HS-5 (cell line): Measurements from ENCODE around the gene CDH13.

ENCODE experiments used
- DNase-seq: peaks from one replicate; pipeline ENCODE4 v3.0.0-alpha.2; 2012; ENCODE audit warnings: low read depth

CDH13 gene

DNA sequence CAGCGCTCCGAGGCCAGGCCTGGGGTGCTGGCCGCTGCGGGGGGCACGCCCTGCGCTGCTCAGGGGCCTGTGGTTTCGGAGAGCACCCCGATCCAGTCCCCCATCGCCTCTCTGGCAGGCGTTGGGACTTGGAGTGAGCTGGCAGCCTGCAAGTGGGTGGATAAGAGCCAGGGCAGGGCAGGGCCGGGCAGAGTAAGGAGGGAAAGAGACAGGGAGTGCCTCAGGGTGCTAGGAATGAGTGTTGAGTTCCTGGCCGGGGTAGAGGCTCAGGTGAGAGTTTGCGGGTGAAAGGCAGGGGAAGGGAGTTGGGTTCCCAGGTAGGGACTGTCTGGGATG is 1.3 kb downstream of the CDH13 start:
- DNase-seq: no peak

DNA sequence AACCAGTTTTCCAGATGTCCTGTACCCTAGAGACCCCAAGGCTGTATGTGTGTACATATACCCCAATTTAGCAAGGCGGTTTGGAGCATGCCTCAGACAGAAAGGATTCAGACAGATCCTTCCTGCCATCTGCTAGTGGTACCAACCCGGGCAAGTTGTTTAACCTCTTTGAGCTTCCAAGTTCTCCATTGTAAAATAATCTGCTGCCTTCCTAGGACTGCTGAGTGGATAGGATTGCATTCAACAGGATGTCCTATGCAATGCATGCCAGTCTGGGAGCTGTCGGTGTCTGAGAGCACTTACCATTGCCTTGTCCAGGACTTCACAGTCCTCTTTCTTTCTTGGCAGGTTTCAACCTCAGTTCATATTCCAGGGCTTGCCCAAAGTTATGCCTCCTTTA is 1.9 kb downstream of the CDH13 start:
- DNase-seq: no peak

DNA sequence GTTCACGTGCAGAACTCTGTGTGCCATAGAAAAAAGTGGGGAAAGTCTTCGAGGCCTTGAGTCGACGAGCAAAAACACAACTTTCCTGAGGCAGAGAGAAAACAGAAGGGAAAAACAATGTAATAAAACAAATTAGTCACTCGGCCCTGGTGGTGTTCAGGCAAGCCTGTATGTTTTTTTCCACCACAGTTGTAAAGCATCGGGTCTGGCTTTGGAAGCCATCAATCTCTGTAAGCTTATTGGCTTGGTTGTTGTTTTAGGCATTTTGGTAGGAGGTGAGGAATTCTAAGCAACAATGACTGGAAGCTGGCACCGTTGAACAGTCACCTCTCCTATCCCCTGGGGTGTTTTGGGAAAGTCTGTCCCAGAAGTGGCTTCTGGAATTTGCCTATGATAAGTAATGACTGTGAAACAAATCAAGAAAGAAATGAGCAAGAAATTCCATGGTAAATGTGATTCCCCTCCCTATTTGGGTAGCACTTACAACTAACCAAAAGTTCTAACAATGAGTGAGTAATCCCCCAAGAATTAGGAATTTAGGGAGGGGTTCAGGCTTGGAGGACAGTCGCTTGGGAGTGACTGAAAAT is 2.8 kb downstream of the CDH13 start:
- DNase-seq: peak; percentile 70

DNA sequence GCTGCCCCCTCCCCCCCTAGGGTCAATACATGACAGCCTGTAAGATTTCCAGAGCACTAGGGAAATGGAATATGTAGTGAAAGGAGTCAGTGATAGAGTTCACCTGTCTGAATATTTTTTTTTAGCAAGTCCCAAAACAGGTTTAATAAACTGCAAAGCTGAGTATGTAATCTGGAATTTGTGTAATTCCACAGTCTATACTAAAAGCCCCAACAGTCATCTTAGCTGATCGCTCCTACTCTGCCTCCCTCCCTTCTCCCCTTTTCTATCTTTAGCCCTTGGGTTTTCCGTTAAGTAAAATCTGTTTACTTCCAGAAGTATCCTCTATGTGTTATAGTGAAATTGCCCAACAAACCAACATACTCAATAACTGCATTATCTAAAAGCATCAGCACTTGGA is 3.5 kb downstream of the CDH13 start:
- DNase-seq: no peak

DNA sequence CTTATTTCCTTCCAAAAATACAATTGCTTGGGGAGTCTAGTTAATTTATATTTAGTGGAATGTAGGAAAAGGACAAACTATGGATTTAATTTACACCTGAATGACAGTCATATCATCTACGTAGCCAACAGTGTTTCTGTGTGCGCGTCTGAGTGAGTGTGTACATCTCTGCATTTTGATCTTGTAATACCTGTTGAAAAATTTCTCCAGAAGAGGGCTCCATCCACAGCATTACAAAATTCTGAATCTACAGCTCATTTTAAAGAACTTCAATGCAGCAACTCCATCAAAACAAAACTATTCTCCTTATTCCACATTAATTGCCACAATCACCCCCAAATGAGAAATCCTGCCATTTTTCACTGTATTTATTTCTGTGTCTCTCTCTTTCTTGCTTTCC is 3.9 kb downstream of the CDH13 start:
- no peak for DNase-seq

DNA sequence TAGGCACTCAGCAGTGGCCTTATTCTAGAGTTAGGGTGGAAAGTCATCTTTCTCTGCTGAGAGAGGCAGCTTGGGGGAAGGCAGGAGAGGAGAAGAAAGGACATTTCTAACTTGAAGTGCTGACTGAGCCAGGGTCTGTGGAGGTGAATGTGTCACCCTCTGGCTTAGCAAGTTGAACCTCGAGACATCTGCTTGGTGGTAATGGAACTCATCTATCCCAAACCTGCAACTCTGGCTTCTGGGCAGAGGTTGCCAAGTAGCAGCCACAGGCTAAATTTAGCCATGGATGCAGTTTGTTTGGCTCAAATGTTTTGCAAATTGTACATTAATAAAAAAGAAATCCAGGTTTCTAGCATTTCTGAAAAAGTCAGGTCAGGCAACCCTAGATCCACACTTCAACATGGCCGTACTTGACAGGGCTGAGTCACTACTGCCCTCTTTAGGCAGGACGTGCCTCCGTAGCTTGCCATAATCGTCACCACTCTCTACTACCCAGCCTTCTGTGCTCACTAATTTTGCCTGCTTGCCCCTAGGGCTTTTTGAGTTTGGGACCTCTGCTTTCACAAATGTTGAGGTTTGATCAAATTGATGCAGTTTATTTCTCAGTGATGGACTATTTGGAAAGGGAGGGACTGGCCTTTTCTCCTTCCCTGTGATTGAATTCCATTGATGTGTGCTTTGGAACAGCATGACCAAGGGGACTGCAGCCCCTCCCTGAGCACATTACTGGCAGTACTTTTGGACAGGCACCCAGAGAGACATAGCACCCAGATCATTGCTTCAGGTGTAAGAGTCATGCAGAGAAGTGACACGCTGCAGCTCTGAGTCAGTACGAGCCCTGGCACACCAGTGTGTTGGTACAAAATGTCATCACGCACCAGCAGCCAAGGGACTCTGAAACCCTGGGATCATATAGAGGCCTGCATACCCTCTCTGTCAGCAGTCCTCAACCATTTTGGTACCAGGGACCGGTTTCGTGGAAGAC is 5.2 kb downstream of the CDH13 start:
- DNase-seq: no peak

DNA sequence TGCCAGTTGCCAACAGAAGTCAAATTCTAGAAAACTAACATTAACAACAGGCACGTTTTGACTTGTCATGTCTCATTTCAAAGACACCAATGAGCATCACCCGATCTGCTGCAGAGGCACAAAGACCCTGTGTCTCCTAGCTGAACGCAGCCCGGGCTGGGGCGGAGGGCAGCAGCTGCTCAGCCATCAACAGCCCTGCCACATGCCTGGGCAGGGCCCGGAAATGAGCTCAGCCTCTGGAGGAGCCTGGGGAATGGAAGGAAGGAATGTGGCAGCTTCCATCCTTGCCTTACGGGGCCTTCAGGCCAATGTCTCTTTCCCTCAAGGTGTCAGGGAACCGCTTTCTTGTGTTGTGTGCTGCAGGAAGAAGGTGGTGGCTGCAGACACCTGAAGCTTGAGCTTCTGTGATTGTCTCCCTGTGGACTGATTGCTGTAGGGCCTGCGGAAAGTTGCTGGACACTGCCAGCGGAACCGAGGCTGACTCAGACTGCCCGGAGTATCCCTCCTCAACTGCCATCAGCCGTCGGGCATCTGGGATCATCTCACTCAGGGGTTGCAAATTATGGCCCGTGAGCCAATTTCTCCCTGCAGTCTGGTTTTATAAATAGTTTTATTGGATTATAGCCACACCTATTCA is 7.3 kb downstream of the CDH13 start:
- DNase-seq: no peak

DNA sequence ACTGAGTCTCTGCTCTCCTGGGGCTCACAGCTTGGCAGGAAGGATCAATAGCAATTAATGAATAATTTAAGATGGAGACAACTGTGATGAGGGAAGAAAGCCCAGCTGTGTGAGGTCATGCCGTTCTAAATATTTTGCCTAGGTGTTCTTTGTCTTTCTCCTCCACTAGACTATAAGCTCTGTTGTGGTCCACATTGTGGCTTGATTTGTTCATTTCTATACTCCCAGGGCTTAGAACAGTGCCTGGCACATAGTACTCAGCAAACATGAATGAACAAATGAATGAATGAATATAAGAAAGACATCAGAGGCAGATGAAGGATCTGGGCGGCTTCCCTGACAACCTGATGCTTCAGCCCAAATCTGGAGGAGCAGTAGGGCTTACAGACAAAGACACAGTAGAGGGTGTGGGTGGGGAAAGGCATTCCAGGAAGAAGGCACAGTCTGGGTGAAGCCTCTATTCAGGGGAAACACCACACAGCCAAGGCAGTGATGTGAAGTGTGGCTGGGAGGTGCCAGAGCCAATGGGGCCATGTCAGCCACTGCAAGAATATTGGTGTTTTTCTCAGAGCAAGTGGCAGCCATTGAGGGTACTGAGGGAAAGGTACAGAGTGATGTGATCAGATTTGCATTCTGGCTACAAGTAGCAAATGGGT is 8.3 kb downstream of the CDH13 start:
- DNase-seq: no peak

DNA sequence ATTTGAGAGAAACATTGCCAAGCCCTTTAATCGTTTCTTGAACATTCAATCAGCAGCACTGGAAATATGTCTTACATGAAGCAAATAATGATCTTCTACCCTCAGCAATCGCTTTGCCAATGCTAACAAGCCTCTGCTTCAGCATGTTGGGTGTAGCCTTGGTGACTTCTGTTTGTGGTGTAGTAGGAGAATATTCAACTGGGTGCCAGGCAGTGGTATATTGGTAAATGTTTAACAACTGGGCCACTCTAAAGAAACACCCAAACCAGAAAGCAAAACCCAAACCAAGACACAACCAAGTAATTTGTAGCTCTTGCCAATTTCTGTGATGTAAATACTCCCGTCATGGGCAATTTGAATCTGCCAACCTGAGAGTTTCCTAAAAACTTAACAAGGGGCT is 9.7 kb downstream of the CDH13 start:
- no peak for DNase-seq

DNA sequence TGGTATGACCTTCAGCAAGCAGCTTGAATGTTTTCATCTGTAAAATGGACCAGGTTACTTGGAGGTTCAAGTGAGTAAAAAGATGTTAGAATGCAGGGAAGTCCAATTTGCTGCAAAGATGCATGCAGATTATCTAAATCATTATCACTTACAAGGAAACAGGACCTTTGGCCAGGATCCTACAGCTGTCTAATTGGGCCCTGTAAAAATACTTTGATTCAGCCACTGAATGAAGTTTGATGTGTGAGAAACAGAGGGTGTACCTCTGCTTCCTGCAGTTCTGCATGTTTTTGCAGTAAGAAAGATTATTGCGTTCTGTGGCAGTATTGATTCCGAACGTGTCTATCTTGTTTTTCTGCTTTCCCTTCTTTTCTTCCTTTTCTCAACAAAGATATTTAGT is 10.2 kb downstream of the CDH13 start:
- no peak for DNase-seq

DNA sequence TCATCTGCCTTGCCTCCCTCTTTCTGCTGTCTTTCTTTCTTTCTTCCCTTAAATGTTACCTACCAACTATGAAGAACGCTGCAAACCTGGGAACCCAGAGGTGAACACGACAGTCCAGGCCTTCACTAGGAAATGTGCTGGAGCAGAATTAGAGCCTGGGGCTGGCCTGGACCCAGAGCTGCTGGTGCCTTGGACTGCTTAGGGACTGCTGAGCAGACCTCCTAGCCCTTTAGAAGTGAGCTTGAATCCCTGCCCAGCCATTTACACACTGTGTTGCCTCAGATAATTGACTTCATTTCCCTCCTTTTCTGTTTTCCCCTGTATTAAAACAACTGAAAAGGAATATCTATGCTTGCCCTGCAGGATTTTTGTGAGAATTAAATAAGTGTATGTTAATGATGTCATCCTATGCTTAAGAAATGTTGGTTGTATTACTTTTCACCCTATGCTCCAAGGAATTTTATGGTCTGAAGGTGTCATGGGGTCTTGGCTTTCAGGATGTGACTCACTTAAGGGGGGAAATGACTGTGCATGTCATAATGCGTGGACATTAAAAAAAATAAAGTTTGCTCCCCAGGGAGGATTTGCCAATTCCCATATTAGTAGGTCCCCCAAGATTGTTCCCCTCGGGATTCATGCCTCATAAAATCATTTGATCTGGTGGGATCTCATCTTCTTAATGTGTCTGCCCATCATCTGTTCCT is 11.5 kb downstream of the CDH13 start:
- no peak for DNase-seq

DNA sequence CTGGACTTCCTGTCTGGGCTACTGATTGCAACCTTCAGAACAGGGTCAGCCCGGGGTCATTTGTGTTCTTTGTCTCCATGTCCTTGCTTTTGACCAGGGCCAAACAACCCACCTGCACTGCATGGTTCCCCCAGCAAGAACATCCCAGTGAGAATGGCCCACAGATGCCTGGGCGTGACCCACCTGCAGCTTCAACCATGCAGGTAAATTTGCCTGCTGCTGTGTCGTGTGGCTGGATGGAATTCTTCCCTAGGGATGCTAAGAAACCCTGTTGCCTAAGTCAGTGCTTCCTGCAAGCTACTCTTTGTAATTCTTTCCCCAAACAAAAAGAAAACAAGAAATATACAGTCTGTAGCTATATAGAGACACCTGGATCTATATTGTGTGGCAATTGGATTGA is 12.5 kb downstream of the CDH13 start:
- no peak for DNase-seq

DNA sequence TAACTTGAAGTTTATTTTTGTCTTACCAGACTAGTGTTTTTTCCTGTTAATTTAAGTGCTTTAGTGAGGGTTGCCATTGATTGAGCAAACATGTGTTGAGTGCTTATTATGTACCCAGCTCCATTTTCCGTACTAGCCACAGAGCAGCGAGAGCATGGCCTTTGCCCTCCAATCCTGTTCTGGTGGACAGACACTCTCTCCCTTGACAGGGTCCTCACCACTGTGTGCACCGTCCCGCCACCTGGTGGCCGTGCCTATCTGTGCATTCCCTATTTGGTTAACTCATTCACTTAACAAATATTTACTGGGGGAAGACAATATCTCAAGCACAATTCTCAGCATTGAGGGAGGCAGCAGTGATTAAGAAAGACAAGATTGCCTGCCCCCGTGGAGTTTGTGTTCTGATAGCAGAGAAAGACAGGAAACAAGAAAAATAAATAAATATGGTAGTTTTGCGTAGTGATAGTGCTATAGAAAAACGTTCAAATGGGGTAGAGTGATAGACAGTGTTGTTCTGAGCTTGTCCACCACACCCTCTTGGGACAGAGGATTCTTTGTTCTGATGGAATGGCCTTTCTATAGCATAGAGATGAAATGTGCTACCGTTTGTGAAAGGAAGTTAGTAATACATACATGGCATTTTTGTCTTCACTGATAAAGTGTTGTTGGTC is 13.0 kb downstream of the CDH13 start:
- no peak for DNase-seq

DNA sequence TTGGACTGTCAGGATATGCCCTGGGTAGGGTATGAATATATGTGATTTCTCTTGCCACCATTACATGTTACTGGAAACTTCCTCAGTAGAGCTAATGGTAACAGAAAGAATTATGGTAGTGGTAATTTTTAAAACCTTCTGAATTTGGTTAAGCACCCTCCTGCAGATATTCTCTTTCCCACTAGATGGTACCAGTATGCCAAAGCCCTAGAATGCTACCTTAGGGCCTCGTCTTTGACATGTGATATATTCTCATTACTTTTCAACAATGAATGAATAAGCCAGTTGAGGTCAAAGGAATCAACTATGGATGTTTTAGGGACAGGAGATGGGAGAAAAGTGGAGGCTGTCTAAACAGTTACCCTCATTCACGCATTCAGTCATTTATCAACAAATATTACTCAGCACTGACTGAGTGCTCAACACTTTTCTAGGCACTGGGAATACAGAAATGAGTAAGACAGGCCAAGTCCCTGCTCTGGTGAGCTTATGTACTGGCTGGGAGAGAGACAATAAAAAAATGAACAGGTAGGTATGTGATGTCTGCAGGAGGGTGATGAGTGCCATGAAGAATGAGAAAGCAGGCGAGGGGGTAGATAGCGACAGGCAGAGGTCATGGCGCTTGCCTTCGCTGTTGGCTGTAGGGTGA is 14.7 kb downstream of the CDH13 start:
- no peak for DNase-seq

DNA sequence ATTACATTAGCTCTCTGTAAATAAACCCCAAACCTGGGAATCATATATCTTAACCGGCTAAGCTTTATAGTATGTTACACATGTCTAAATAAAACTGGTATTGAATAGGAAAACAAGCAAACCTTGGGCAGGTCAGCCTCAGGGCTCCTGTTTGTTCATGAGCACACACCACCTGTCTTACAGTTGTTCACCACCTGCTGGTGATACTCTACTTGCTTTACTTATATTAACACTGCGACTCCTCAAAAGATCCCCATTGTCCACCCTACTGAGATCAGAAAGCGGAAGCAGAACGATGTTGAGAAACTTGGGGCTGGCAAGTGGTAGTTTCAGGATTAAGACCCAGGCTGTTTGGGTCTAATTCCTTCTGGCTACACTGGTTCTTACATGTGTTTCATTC is 16.4 kb downstream of the CDH13 start:
- DNase-seq: no peak

DNA sequence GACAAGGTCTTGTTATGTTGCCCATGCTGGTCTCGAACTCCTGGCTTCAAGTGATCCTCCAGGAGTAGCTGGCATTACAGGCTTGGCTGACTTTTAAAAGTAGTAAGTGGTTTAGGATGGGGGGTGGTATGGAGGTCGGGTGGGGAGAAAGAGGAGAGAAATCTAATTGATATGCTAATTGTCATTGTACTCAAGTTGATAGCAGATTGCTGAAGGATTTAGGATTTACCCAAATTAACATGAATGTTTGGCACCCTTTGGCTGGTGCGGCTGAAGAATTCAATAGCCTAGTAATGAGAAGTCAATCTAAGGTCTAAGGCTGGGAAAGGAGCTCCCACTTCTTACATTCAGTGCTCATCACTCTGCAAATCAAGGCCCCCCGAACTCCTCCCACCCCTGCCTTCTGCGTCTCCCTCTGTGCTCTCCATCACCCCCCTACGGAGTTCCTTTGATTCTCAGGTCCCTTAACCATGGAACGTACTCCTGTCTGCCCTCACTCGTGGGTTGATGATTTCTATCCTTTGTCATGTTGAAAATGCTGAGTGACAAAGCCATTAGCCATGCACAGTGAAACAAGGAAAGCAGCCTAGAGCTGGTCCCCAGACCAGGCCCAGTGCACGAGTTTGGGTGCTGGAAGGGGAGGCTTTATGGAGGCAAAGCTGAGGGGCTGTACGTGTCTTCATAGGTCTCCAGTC is 17.3 kb downstream of the CDH13 start:
- no peak for DNase-seq

DNA sequence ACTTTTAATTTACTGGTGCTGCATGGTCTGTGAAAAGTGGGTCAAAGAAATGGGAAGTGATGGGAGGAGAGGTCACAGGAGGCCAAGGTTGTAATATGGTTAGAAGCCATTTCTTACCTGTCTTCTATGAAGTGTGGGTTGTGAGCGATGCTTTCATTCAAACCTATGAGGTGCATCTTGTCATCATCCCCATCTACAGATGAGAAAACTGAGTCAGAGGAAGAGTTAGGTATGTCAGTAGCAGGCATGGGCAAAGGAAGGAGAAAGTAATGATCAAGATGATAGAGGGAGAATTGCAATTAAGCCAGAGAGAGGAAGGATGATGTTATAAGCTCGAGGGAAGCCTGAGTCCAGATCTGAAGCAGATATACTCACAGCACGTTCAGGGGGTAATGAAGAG is 19.7 kb downstream of the CDH13 start:
- no peak for DNase-seq

DNA sequence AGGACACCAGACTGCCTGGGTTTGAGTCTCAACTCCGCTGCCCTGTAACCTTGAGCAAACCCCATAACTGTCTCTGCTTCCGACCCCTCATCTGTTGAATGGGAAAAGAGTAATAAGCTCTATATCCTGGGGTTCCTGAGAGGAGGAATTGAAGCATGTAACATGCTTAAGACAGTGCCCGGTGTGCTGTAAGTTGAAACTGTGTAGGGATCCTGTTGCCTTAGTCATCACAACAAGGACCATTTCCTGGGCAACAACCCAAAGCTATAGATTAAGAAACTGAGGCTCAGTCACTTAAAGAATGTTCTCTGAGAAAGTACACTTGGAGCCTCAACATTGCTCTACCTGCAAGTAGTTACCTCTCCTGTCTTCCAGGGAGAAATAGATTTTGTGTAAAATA is 23.0 kb downstream of the CDH13 start:
- DNase-seq: no peak

DNA sequence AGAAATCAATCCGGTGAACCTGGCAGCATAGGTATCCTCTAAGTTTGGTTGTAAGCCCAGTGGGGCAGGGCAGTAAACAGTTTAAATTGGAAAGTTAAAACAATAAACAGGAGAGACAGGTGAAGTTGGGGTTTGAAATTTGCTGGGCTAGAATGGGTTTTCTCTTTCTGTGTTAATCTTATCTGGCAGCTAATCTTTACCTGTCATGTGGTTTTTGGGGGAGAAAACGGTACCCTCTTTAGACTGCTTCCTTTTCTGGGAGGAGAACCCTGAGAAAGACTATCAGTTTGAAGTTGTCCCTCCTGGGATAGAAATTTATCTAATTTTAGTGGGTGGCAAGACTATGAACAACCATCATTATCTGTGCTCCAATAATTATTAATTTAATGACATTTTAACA is 24.0 kb downstream of the CDH13 start:
- DNase-seq: no peak

DNA sequence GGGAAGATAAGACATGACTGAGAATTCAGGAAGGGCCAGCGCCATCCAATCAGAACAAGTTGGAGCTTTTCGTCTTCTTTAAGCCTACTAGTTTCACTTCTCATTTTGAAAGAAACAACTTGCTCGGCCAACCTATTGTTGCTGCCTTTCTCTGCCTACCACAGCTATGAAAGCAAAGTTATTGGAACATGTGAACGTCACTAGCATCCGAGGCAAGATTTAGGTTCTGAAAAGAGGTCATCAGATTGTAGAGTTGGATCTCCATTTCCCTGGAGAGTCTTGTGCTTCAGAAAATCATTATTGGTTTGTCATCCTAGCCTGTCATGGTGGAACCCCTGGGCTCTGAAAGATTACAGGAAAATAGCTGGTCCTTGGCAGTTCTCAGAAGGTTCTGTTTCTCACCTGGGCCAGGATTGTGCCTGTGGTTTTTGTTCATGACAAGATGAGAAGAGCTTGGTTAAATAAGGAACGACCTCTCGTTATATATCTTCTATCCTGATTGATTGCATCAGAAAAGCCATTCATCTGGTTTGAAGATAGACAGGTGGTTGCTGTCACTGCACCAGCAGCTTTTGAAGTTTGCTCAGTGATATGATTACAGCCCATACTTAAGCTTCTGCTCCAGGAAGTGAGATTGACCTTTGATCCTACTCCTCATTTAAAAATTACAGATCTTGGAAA is 25.3 kb downstream of the CDH13 start:
- DNase-seq: no peak
